GM21360 (cell line): Measurements from ENCODE around the gene CAPN10.

ENCODE experiments used
- ATAC-seq: cut with Tn5 transposase; IDR thresholded peaks from one replicate; pipeline ENCODE4 v1.9.1; 2021; ENCODE audit warnings: mild to moderate bottlenecking, moderate library complexity; ENCODE audit not compliant: unreplicated experiment

CAPN10 gene

GRCh38 chr2:240588669-240589068, 2.1 kb downstream of the CAPN10 start:
- ATAC-seq = no peak

GRCh38 chr2:240589375-240589774, 2.8 kb downstream of the CAPN10 start:
- no peak for ATAC-seq

- no peak for ATAC-seq
Observed at GRCh38 chr2:240589850-240590525, 3.5 kb downstream of the CAPN10 start.

GRCh38 chr2:240590681-240591111, 4.2 kb downstream of the CAPN10 start:
- ATAC-seq = no peak

- ATAC-seq = no peak
Observed at GRCh38 chr2:240591226-240591625, 4.7 kb downstream of the CAPN10 start.

- ATAC-seq = no peak
Observed at GRCh38 chr2:240591784-240592183, 5.2 kb downstream of the CAPN10 start.

GRCh38 chr2:240593026-240593702, 6.6 kb downstream of the CAPN10 start:
- no peak for ATAC-seq

- ATAC-seq = no peak
Observed at GRCh38 chr2:240593703-240594451, 7.3 kb downstream of the CAPN10 start.

GRCh38 chr2:240594511-240595380, 8.2 kb downstream of the CAPN10 start:
- no peak for ATAC-seq

GRCh38 chr2:240595381-240596079, 9.0 kb downstream of the CAPN10 start:
- no peak for ATAC-seq

- ATAC-seq = no peak
Observed at GRCh38 chr2:240596080-240596460, 9.5 kb downstream of the CAPN10 start.

- no peak for ATAC-seq
Observed at GRCh38 chr2:240596491-240596931, 10.0 kb downstream of the CAPN10 start.

GRCh38 chr2:240597054-240597418, 10.5 kb downstream of the CAPN10 start:
- ATAC-seq = no peak

GRCh38 chr2:240597419-240598181, 11.1 kb downstream of the CAPN10 start:
- ATAC-seq = no peak

GRCh38 chr2:240598311-240598911, 11.9 kb downstream of the CAPN10 start:
- ATAC-seq = no peak

- no peak for ATAC-seq
Observed at GRCh38 chr2:240599141-240599583, 12.6 kb downstream of the CAPN10 start.

GRCh38 chr2:240600451-240600961, 14.0 kb downstream of the CAPN10 start:
- no peak for ATAC-seq

GRCh38 chr2:240601061-240601830, 14.7 kb downstream of the CAPN10 start:
- ATAC-seq = no peak
